Esophagus squamous epithelium (tissue), 4 donors: ENCODE measurements around the gene ARV1.

ENCODE experiments used
- CTCF ChIP-seq, 6 experiments: fragments of 450-650 bp in 4 of 6; fragments of 200-600 bp in 2 of 6; sonication (generic) in 2 of 6; IDR thresholded peaks; one replicate each; pipeline ENCODE4 v1.5.1; 2016 to 2019; ENCODE audit warnings: antibody characterized with exemption in 6 of 6, mild to moderate bottlenecking in 4 of 6, moderate library complexity in 4 of 6
- POLR2A ChIP-seq, 4 donors: fragments of 450-650 bp; IDR thresholded peaks; one replicate each; pipeline ENCODE4 v1.6.1; 2017; ENCODE audit warnings: antibody characterized with exemption in 4 of 4, mild to moderate bottlenecking in 4 of 4, moderate library complexity in 3 of 4

GRCh38 chr1:231001892-231002291, 23.0 kb downstream of the ARV1 start:
- TF ChIP-seq CTCF (IDR thresholded peaks at IDR 0.05) (no peak), POLR2A (IDR thresholded peaks at IDR 0.05) (no peak)
